ENCODE measurements around the gene IGFL1. TPM values are rescaled to one million over a fixed set of nuclear protein-coding genes. Genes with fewer than 3 reads are reported as not detected.

Gene IGFL1
- total RNA-seq (2022; extraction: Qiagen RNA extraction; ENCODE audit: low read depth), result 1.3 to 3.8 TPM (median 2.4 TPM) in 5 replicates

GRCh38 chr19:46229442-46229841 lies at the start of gene IGFL1:
Gene IGFL1, plus strand, starts transcription at chr19:46229742. Its CDS starts 33 bp downstream, at chr19:46229775.

Other genes with a start within 250 kb of the IGFL1 start
- gene CCDC61, start 234.3 kb upstream of the IGFL1 start, total RNA-seq (2022; extraction: Qiagen RNA extraction; ENCODE audit: low read depth), result 2.6 to 6.1 TPM (median 4.8 TPM) in 5 replicates
- not detected in 5 replicates for gene PGLYRP1, start 206.7 kb upstream of the IGFL1 start, total RNA-seq (2022; extraction: Qiagen RNA extraction; ENCODE audit: low read depth)
- gene IGFL4, start 188.7 kb upstream of the IGFL1 start, total RNA-seq (2022; extraction: Qiagen RNA extraction; ENCODE audit: low read depth), result 0.24 to 0.65 TPM (median 0.39 TPM) in 5 replicates
- gene IGFL3, start 105.1 kb upstream of the IGFL1 start, total RNA-seq (2022; extraction: Qiagen RNA extraction; ENCODE audit: low read depth), result not detected in 5 replicates
- 0.50 to 1.3 TPM (median 0.73 TPM) in 5 replicates for gene IGFL2, start 81.5 kb upstream of the IGFL1 start, total RNA-seq (2022; extraction: Qiagen RNA extraction; ENCODE audit: low read depth)
- not detected in 5 replicates for gene HIF3A, start 67.3 kb downstream of the IGFL1 start, total RNA-seq (2022; extraction: Qiagen RNA extraction; ENCODE audit: low read depth)
- gene PPP5C, start 117.3 kb downstream of the IGFL1 start, total RNA-seq (2022; extraction: Qiagen RNA extraction; ENCODE audit: low read depth), result 72.5 to 93.3 TPM (median 90.0 TPM) in 5 replicates
- not detected in 5 replicates for gene CCDC8, start 183.8 kb downstream of the IGFL1 start, total RNA-seq (2022; extraction: Qiagen RNA extraction; ENCODE audit: low read depth)
- gene PNMA8C, start 199.2 kb downstream of the IGFL1 start, total RNA-seq (2022; extraction: Qiagen RNA extraction; ENCODE audit: low read depth), result not detected in 5 replicates
- gene PNMA8A, start 241.8 kb downstream of the IGFL1 start, total RNA-seq (2022; extraction: Qiagen RNA extraction; ENCODE audit: low read depth), result 8.1 to 11.0 TPM (median 10.6 TPM) in 5 replicates

All from A549 treated with ZK216348 at 1 μM for 4 hours (cell line).